Breast epithelium (tissue), 3 donors: Measurements from ENCODE around the gene GPR32.

Source experiments
- CTCF ChIP-seq, 3 donors: fragments of 450-650 bp; IDR thresholded peaks; one replicate each; pipeline ENCODE4 v1.5.1; 2016 to 2017; ENCODE audit warnings: antibody characterized with exemption in 3 of 3, mild to moderate bottlenecking in 3 of 3, moderate library complexity in 3 of 3
- POLR2A ChIP-seq: fragments of 450-650 bp; IDR thresholded peaks from one replicate; pipeline ENCODE4 v1.6.1; 2016; ENCODE audit warnings: antibody characterized with exemption, mild to moderate bottlenecking, moderate library complexity

GRCh38 chr19:50785329-50785728 lies 15.1 kb downstream of the GPR32 start:
- no peak for TF ChIP-seq CTCF (IDR thresholded peaks at IDR 0.05)
- no peak for TF ChIP-seq POLR2A
